Measurements from ENCODE around the gene CBARP. TPM values are rescaled to one million over a fixed set of nuclear protein-coding genes. Genes with fewer than 3 reads are reported as not detected.
A peak's percentile ranks its signal among the peaks of the same experiment; 100 is the strongest.

The CBARP gene
- total and polyA plus RNA-seq, 2 of the 13 experiments (the other 11 are each of a cell fraction or from before 2014, with no cell fraction given) = 1.2 to 1.4 TPM

DNA sequence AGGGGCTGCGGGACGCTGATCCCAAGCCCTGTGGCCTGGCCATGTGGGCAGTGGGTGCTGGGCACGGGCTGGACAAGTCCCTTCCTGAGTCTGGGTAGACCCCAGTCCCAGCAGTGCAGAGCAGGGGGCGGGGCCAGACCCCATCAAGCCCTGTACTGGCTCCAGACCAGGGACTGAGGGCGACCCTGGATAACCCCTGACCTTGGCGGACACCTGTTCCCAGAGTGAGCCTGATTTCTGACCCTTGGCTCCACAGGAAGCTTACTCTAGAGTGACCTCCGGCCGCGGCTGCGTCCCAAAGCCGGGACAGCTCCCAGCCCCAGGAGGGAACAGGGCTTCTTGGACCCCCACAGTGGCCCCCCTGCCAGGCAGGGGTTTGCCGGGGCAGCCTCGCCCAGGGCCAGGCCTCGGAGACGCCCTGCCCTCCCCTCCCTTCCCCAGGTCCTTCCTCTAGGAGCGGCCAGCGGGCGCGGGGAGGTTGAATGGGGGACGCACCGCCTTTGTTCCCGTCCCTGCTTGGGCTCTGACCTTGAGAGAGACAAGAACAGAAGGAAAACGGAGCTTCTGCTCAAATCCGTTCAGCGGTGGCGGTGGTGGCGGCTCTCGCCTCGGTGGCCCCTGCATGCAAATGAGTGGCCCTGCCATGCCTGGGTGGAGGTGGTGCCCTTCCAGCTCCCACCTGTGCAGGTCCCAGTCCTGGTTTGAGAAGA, 45.6 kb upstream of the CBARP start (continued):
- TF ChIP-seq, protein P1, sequence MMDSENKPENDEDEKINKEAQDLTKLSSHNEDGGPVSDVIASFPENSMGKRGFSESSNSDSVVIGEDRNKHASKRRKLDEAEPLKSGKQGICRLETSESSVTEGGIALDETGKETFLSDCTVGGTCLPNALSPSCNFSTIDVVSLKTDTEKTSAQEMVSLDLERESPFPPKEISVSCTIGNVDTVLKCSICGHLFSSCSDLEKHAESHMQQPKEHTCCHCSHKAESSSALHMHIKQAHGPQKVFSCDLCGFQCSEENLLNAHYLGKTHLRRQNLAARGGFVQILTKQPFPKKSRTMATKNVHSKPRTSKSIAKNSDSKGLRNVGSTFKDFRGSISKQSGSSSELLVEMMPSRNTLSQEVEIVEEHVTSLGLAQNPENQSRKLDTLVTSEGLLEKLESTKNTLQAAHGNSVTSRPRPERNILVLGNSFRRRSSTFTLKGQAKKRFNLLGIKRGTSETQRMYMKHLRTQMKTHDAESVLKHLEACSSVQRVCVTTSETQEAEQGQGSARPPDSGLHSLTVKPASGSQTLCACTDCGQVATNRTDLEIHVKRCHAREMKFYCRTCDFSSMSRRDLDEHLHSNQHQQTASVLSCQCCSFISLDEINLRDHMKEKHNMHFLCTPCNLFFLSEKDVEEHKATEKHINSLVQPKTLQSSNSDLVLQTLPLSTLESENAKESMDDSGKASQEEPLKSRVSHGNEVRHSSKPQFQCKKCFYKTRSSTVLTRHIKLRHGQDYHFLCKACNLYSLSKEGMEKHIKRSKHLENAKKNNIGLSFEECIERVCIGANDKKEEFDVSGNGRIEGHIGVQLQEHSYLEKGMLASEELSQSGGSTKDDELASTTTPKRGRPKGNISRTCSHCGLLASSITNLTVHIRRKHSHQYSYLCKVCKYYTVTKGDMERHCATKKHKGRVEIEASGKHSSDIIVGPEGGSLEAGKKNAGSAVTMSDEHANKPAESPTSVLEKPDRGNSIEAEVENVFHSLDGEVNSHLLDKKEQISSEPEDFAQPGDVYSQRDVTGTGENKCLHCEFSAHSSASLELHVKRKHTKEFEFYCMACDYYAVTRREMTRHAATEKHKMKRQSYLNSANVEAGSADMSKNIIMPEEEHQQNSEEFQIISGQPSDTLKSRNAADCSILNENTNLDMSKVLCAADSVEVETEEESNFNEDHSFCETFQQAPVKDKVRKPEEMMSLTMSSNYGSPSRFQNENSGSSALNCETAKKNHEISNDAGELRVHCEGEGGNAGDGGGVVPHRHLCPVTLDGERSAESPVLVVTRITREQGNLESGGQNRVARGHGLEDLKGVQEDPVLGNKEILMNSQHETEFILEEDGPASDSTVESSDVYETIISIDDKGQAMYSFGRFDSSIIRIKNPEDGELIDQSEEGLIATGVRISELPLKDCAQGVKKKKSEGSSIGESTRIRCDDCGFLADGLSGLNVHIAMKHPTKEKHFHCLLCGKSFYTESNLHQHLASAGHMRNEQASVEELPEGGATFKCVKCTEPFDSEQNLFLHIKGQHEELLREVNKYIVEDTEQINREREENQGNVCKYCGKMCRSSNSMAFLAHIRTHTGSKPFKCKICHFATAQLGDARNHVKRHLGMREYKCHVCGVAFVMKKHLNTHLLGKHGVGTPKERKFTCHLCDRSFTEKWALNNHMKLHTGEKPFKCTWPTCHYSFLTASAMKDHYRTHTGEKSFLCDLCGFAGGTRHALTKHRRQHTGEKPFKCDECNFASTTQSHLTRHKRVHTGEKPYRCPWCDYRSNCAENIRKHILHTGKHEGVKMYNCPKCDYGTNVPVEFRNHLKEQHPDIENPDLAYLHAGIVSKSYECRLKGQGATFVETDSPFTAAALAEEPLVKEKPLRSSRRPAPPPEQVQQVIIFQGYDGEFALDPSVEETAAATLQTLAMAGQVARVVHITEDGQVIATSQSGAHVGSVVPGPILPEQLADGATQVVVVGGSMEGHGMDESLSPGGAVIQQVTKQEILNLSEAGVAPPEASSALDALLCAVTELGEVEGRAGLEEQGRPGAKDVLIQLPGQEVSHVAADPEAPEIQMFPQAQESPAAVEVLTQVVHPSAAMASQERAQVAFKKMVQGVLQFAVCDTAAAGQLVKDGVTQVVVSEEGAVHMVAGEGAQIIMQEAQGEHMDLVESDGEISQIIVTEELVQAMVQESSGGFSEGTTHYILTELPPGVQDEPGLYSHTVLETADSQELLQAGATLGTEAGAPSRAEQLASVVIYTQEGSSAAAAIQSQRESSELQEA (CRISPR knock-in tag; IDR thresholded peaks at IDR 0.05; ENCODE audit: not compliant biosample characterization) = no peak
- TF ChIP-seq ATF4 (CRISPR knock-in tag; IDR thresholded peaks at IDR 0.05) (no peak), ZFP36 (IDR thresholded peaks at IDR 0.05; ENCODE audit: borderline replicate concordance, low read depth, low read length, partially characterized antibody) (no peak), TERF1 (CRISPR knock-in tag; IDR thresholded peaks at IDR 0.05) (no peak), CENPT (CRISPR knock-in tag; IDR thresholded peaks at IDR 0.05; ENCODE audit: low read depth) (no peak), NRL (CRISPR knock-in tag; IDR thresholded peaks at IDR 0.05; ENCODE audit: borderline replicate concordance) (peak; percentile 36; the same call in 1 of the 2 replicates), ZNF224 (CRISPR knock-in tag; IDR thresholded peaks at IDR 0.05) (peak; percentile 79), NR2F1 (CRISPR knock-in tag; IDR thresholded peaks at IDR 0.05) (peak; percentile 86 to 89), E2F2 (CRISPR knock-in tag; IDR thresholded peaks at IDR 0.05; ENCODE audit: borderline replicate concordance) (no peak), NR2F2 (IDR thresholded peaks at IDR 0.05; ENCODE audit: borderline replicate concordance, low read depth) (peak; percentile 93), FOXP4 (CRISPR knock-in tag; IDR thresholded peaks at IDR 0.05) (no peak)
- TF ChIP-seq, protein P2, sequence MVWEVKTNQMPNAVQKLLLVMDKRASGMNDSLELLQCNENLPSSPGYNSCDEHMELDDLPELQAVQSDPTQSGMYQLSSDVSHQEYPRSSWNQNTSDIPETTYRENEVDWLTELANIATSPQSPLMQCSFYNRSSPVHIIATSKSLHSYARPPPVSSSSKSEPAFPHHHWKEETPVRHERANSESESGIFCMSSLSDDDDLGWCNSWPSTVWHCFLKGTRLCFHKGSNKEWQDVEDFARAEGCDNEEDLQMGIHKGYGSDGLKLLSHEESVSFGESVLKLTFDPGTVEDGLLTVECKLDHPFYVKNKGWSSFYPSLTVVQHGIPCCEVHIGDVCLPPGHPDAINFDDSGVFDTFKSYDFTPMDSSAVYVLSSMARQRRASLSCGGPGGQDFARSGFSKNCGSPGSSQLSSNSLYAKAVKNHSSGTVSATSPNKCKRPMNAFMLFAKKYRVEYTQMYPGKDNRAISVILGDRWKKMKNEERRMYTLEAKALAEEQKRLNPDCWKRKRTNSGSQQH (CRISPR knock-in tag; IDR thresholded peaks at IDR 0.05; ENCODE audit: low read depth) = no peak
